T-cell (primary cell): ENCODE data around the gene TSKU. TPM values are rescaled to one million over a fixed set of nuclear protein-coding genes. Genes with fewer than 3 reads are reported as not detected.
"Not testable (repeated sequence)": the region's sequence is repeated elsewhere in the genome, so short reads cannot be mapped to it uniquely, and the experiment has no call there.

Experiments
- ATAC-seq, 4 experiments: fragments of 200-7000 bp in 3 of 4; fragments of 150-1000 bp in 1 of 4; cut with Tn5 transposase; replicated peaks in 1 of 4; 1 replicate in 3 of 4; 2 replicates in 1 of 4; pipeline ENCODE4 v1.10.0; 2021; ENCODE audit warnings: moderate library complexity in 3 of 4, mild to moderate bottlenecking in 2 of 4, moderate number of reproducible peaks in 1 of 4
- CTCF ChIA-PET, 2 donors: fragments of 300-600 bp; sonication (Branson Sonifier 250); formaldehyde crosslinking; loops; one replicate each; lab custom pipeline; 2022; ENCODE audit warnings: antibody characterized with exemption in 2 of 2; lab: Charles Lee
- POLR2A ChIA-PET, 2 donors: fragments of 300-600 bp; sonication (Branson Sonifier 250); formaldehyde crosslinking; loops; one replicate each; lab custom pipeline; 2022; ENCODE audit warnings: antibody characterized with exemption in 2 of 2; lab: Charles Lee
- DNase-seq, 35 experiments: peaks; one replicate each; pipeline versions ENCODE4 v3.0.0 to v3.0.0-alpha.2; 2013 to 2023
- H3K27ac ChIP-seq: one replicate; pipeline ENCODE4 v1.5.1; 2013; ENCODE audit warnings: low read length
- H3K27me3 ChIP-seq, 2 experiments: replicated peaks in 1 of 2; 1 replicate in 1 of 2; 2 replicates in 1 of 2; pipeline versions ENCODE4 v1.6.1 to v1.7.0; 2013; ENCODE audit warnings: low read length in 1 of 2, mixed read lengths in 1 of 2; ENCODE audit not compliant: control insufficient read depth in 2 of 2, insufficient read depth in 2 of 2; ENCODE audit errors: extremely low read depth in 1 of 2
- H3K36me3 ChIP-seq, 2 donors: 1 replicate in 1 of 2; 2 replicates in 1 of 2; pipeline versions ENCODE4 v1.6.1 to v1.7.0; 2013; ENCODE audit warnings: low read length in 1 of 2; ENCODE audit not compliant: control insufficient read depth in 2 of 2, insufficient read depth in 1 of 2; ENCODE audit errors: extremely low read depth in 1 of 2
- H3K4me1 ChIP-seq, 2 experiments: 1 replicate in 1 of 2; 2 replicates in 1 of 2; pipeline versions ENCODE4 v1.6.1 to v1.7.0; 2013; ENCODE audit warnings: low read length in 2 of 2, mixed read lengths in 1 of 2; ENCODE audit not compliant: insufficient read depth in 2 of 2, control insufficient read depth in 1 of 2; ENCODE audit errors: extremely low read depth in 1 of 2
- H3K4me3 ChIP-seq, 2 donors: 1 replicate in 1 of 2; 2 replicates in 1 of 2; pipeline versions ENCODE4 v1.5.1 to v1.7.0; 2013; ENCODE audit warnings: mild to moderate bottlenecking in 2 of 2, low read length in 1 of 2, moderate library complexity in 1 of 2; ENCODE audit not compliant: control insufficient read depth in 1 of 2; ENCODE audit errors: extremely low read depth in 1 of 2
- H3K9me3 ChIP-seq: 2 replicates; pipeline ENCODE4 v1.7.0; 2013
- H3K27ac Mint-ChIP-seq, 2 donors: one replicate each; pipeline ENCODE4 v1.8.0; 2020 to 2021; ENCODE audit warnings: mild to moderate bottlenecking in 2 of 2, mixed read lengths in 2 of 2
- H3K27me3 Mint-ChIP-seq, 2 donors: one replicate each; pipeline ENCODE4 v1.8.0; 2021 to 2022; ENCODE audit warnings: mixed read lengths in 2 of 2
- H3K36me3 Mint-ChIP-seq: one replicate; pipeline ENCODE4 v1.8.0; 2021; ENCODE audit warnings: mixed read lengths
- H3K4me1 Mint-ChIP-seq, 3 donors: one replicate each; pipeline ENCODE4 v1.8.0; 2020 to 2022; ENCODE audit warnings: mixed read lengths in 3 of 3, mild to moderate bottlenecking in 1 of 3
- H3K4me3 Mint-ChIP-seq, 3 donors: one replicate each; pipeline ENCODE4 v1.8.0; 2020 to 2022; ENCODE audit warnings: mild to moderate bottlenecking in 3 of 3, mixed read lengths in 3 of 3, moderate library complexity in 3 of 3
- H3K9me3 Mint-ChIP-seq, 3 donors: one replicate each; pipeline ENCODE4 v1.8.0; 2020 to 2022; ENCODE audit warnings: mixed read lengths in 3 of 3
- WGBS: methylation state at CpG from one replicate; pipeline ENCODE4 v1.1.5; 2013; ENCODE audit warnings: missing lambda C conversion rate; ENCODE audit not compliant: insufficient coverage; 5-methylcytosine and 5-hydroxymethylcytosine counted together
- total RNA-seq, 35 experiments: library from RNA in 6 of 35; stranded (reverse) in 6 of 35; fragments of 120-200 nt in 1 of 35; gene quantifications; one replicate each; pipeline versions ENCODE4 v1.2.1 to v1.2.4 and lab custom pipeline; 2013 to 2026

The TSKU gene
- total RNA-seq, 5 donors from 2014 or later (not counting 1 experiment from before 2014, with no cell fraction given): 0.23 to 0.47 (median 0.32) TPM; not detected in 2

DNA sequence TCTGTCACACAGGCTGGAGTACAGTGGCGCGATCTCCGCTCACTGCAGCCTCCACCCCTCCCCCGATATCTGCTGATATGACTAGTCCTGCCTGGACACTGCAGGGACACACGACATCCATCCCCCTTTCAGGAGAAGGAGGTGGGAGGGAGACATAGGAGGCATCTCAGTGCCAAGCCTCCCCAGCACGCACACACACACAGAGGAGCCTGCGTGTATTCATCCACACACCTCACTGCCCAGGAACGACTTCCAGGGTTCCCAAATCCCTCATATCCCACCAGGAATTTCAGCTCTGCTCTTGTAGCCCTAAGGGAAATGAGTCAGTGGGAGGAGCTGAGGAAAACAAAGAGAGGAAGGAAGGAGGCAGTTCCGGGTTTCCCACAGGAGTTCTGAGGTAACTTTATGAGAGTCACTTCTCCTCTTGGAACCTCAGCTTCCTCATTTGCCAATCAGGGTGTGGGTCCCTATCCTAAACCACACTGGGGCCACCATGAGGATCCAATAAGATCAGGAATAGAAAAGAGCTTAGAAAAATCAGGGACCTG lies 40.4 kb downstream of the TSKU start:
- Mint-ChIP-seq H3K4me3 (no peak overlapping the region), H3K4me1 (peaks cover 2 to 18% (median 9%) of the 10 kb centered on the region in 3 donors), H3K36me3 (no peaks in the 10 kb centered on the region), H3K27me3 (peaks cover 5 to 6% of the 10 kb centered on the region in 2 donors), H3K9me3 (no peaks in the 10 kb centered on the region), H3K27ac (no peak overlapping the region)
- no peaks in the 10 kb centered on the region for H3K4me1 ChIP-seq
- ChIA-PET CTCF (interaction anchor here in 1 of 2 donors (1.3 kb wide), 1 partner anchor 95 kb away, joined by 3 read pairs; no protein-coding TSS in a partner anchor), POLR2A (no interaction called here)
- no peak overlapping the region for H3K4me3 ChIP-seq
- H3K27ac ChIP-seq: no peak overlapping the region
- no peaks in the 10 kb centered on the region for H3K36me3 ChIP-seq
- no peak for ATAC-seq
- peaks cover 0 to 7% of the 10 kb centered on the region in 2 experiments for H3K27me3 ChIP-seq
- DNase-seq: no peak
- no peaks in the 10 kb centered on the region for H3K9me3 ChIP-seq
- WGBS: no CpG with 5 or more reads among the region's 9 CpGs

DNA sequence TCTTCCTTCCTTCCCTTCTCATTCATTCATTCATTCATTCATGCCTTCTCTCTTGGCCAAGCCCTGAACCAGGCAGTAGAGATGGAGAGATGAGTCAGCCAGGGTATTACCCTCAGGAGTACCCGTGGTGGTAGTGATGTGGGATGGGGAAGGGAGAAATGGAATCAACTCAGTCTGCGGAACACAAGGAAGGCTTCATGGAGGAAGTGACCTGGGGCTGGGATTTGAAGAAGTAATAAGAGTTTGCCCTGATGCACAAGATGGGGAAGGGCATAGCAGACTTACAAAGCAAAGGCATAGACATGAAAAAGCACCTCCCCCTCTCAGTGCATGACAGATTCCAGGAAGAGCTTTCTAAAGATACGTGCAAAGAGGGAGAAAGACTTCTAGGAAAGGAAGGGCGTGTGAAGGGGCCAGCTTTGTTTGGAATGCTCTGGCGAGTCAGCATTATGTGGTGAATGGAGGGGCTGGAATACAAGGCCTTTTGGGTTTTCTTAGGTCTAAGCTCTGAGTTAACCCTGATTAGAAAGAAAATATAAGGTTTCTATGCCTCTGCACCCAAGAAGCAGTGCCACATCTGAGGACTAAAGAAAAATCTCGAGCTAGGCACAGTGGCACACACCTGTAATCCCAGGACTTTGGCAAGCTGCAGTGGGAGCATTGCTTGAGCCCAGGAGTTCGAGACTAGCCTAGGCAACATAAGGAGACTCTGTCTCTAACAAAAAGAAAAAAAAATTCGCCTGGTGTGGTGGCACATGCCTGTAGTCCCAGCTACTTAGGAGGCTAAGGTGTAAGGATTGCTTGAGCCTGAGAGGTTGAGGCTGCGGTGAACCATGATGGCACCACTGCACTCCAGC lies 41.2 kb downstream of the TSKU start:
- Mint-ChIP-seq H3K4me3 (no peak overlapping the region), H3K27me3 (peaks cover 5% of the 10 kb centered on the region in 2 donors), H3K36me3 (no peaks in the 10 kb centered on the region), H3K27ac (no peak overlapping the region), H3K4me1 (peaks cover 2 to 18% (median 9%) of the 10 kb centered on the region in 3 donors), H3K9me3 (no peaks in the 10 kb centered on the region)
- ChIA-PET POLR2A (no interaction called here), CTCF (interaction anchor here in 1 of 2 donors (1.3 kb wide), 1 partner anchor 94 kb away, joined by 3 read pairs; no protein-coding TSS in a partner anchor)
- Histone ChIP-seq H3K9me3 (no peaks in the 10 kb centered on the region), H3K36me3 (no peaks in the 10 kb centered on the region), H3K27me3 (peaks cover 0 to 4% of the 10 kb centered on the region in 2 experiments), H3K4me1 (no peaks in the 10 kb centered on the region), H3K27ac (no peak overlapping the region), H3K4me3 (no peak overlapping the region)
- 56% methylated on average over 6 of the region's 9 CpGs for WGBS
- ATAC-seq (no peak), DNase-seq (no peak)

DNA sequence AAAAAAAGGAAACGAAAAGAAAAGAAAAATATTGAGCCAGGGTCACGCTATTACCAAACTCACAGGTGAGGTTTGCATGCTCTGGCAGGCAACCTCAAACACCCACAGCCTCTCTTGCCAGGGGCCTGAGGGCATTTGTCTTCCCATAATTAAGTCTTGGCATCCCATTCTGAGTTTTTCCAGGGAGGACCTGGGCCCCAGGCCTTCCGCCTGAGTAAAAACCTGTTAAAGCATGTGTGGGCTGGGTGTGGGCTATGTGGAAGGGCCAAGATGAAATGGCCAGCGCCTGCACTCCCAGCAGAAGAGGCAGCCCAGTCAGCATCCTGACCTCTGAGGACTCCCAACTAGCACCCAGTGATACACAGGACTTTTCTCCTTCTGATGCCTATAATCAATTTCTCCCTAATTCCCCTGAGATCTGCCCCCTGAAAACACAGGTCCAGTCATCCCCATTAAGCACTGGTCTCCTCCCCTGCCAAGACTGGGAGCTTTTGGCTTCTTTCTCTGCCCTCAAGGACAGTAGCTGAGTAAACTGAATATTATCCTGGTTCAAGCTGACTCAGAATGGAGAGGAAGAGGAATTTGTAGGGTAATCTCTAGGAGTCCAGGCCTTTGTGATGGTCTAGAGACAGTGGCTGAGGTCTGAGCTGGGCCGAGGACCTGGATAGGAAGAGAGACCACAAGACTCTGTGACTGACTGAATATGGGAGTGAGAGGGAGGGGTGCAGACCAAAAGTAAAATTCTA lies 42.0 kb downstream of the TSKU start:
- Mint-ChIP-seq H3K9me3 (no peaks in the 10 kb centered on the region), H3K27me3 (peaks cover 3 to 5% of the 10 kb centered on the region in 2 donors), H3K36me3 (no peaks in the 10 kb centered on the region), H3K4me1 (peaks cover 2 to 18% (median 9%) of the 10 kb centered on the region in 3 donors), H3K27ac (no peak overlapping the region), H3K4me3 (no peak overlapping the region)
- Histone ChIP-seq H3K27ac (no peak overlapping the region), H3K4me3 (no peak overlapping the region), H3K36me3 (no peaks in the 10 kb centered on the region), H3K27me3 (peaks cover 0 to 11% of the 10 kb centered on the region in 2 experiments), H3K4me1 (no peaks in the 10 kb centered on the region), H3K9me3 (no peaks in the 10 kb centered on the region)
- ChIA-PET CTCF (interaction anchor here in 1 of 2 donors (1.3 kb wide), 1 partner anchor 93 kb away, joined by 3 read pairs; no protein-coding TSS in a partner anchor), POLR2A (no interaction called here)
- WGBS: 100% methylated on average over 2 of the region's 5 CpGs
- ATAC-seq: no peak
- no peak for DNase-seq

DNA sequence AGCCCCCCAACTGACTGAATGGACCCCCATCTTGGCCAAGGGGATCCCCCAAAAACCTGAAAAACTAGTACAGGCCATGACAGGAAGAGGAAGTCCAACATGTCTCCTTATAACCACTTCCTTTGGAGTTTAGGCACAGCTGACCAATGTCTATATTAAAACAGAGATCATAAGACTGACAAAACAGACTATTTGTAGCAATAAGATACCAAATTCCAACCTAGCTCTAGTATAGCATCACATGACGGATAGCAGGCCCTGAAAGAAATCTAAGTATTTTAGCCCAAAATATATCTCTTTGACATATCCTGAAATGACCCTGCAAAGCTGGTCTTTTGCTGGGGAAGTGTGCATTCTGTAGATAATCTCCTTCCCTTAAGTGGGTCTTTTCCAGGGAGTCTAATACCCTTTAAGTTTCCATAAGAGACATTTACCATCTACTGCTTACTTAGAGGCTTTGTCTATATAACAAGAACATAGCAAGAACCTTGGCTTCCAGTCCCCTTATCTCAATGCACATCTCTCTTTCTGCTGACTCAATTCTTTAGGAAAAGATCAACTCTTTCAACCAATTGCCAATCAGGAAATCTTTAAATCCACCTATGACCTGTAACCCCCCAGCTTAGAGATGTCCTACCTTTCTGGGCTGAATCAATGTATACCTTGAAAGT lies 42.7 kb downstream of the TSKU start:
- H3K9me3 Mint-ChIP-seq: no peaks in the 10 kb centered on the region
- Histone ChIP-seq H3K36me3 (no peaks in the 10 kb centered on the region), H3K4me1 (no peaks in the 10 kb centered on the region), H3K9me3 (no peaks in the 10 kb centered on the region), H3K27ac (no peak overlapping the region), H3K4me3 (no peak overlapping the region), H3K27me3 (peaks cover 0 to 15% of the 10 kb centered on the region in 2 experiments)
- CTCF ChIA-PET: no interaction called here
- ATAC-seq: no peak
- H3K27me3 Mint-ChIP-seq: peaks cover 3 to 5% of the 10 kb centered on the region in 2 donors
- peaks cover 2 to 18% (median 9%) of the 10 kb centered on the region in 3 donors for H3K4me1 Mint-ChIP-seq
- no peak overlapping the region for H3K4me3 Mint-ChIP-seq
- H3K27ac Mint-ChIP-seq: no peak overlapping the region
- no peaks in the 10 kb centered on the region for H3K36me3 Mint-ChIP-seq
- no peak for DNase-seq
- WGBS: no CpG with 5 or more reads among the region's 1 CpG
- POLR2A ChIA-PET: no interaction called here

DNA sequence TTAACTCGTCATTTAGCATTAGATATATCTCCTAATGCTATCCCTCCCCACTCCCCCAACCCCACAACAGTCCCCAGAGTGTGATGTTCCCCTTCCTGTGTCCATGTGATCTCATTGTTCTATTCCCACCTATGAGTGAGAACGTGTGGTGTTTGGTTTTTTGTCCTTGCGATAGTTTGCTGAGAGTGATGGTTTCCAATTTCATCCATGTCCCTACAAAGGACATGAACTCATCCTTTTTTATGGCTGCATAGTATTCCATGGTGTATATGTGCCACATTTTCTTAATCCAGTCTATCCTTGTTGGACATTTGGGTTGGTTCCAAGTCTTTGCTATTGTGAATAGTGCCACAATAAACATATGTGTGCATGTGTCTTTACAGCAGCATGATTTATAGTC lies 43.4 kb downstream of the TSKU start:
- H3K4me3 Mint-ChIP-seq, POLR2A ChIA-PET, H3K9me3 ChIP-seq, H3K27ac ChIP-seq, H3K36me3 Mint-ChIP-seq, H3K9me3 Mint-ChIP-seq, H3K4me1 ChIP-seq, H3K27ac Mint-ChIP-seq, H3K4me3 ChIP-seq, H3K36me3 ChIP-seq, ATAC-seq, H3K27me3 Mint-ChIP-seq, CTCF ChIA-PET, DNase-seq: not testable (repeated sequence)
- WGBS: no CpG with 5 or more reads among the region's 3 CpGs
- H3K4me1 Mint-ChIP-seq: peaks cover 2 to 18% (median 9%) of the 10 kb centered on the region in 3 donors
- peaks cover 0 to 17% of the 10 kb centered on the region in 2 experiments for H3K27me3 ChIP-seq

DNA sequence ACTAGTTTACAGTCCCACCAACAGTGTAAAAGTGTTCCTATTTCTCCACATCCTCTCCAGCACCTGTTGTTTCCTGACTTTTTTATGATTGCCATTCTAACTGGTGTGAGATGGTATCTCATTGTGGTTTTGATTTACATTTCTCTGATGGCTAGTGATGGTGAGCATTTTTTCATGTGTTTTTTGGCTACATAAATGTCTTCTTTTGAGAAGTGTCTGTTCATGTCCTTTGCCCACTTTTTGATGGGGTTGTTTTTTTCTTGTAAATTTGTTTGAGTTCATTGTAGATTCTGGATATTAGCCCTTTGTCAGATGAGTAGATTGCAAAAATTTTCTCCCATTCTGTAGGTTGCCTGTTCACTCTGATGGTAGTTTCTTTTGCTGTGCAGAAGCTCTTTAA lies 43.8 kb downstream of the TSKU start:
- H3K9me3 ChIP-seq, H3K4me3 ChIP-seq, H3K27ac Mint-ChIP-seq, H3K36me3 Mint-ChIP-seq, H3K27ac ChIP-seq, CTCF ChIA-PET, H3K27me3 Mint-ChIP-seq, H3K36me3 ChIP-seq, DNase-seq, POLR2A ChIA-PET, H3K4me3 Mint-ChIP-seq, H3K4me1 ChIP-seq, ATAC-seq, H3K9me3 Mint-ChIP-seq: not testable (repeated sequence)
- peaks cover 2 to 18% (median 9%) of the 10 kb centered on the region in 3 donors for H3K4me1 Mint-ChIP-seq
- H3K27me3 ChIP-seq: peaks cover 0 to 17% of the 10 kb centered on the region in 2 experiments
